Neural cell (in vitro differentiated cells): ENCODE results near the gene MAPRE3. TPM values are rescaled to one million over a fixed set of nuclear protein-coding genes. Genes with fewer than 3 reads are reported as not detected.

Experiments used
- H2AFZ ChIP-seq: fragments of 200-600, 300-800 bp; sonication (generic), shearing (Covaris generic); 2 replicates; pipeline ENCODE4 v1.6.0; 2014; ENCODE audit warnings: low read depth, mild to moderate bottlenecking, antibody characterized with exemption, low read length, moderate library complexity
- H3F3A ChIP-seq: fragments of 200-600 bp; shearing (Covaris generic); 2 replicates; pipeline ENCODE4 v1.6.1; 2016; ENCODE audit warnings: mild to moderate bottlenecking, moderate library complexity, mixed read lengths, antibody characterized with exemption, low read length; ENCODE audit not compliant: insufficient read depth, poor library complexity, severe bottlenecking
- H3K27ac ChIP-seq: fragments of 200-600, 300-800 bp; sonication (generic), shearing (Covaris generic); 2 replicates; pipeline ENCODE4 v1.5.1; 2014; ENCODE audit warnings: mild to moderate bottlenecking, low read length, moderate library complexity
- H3K27me3 ChIP-seq: fragments of 300-800, 200-600 bp; sonication (generic), shearing (Covaris generic); 2 replicates; pipeline ENCODE4 v1.6.0; 2014; ENCODE audit warnings: mild to moderate bottlenecking, low read depth, low read length, moderate library complexity; ENCODE audit not compliant: insufficient read depth
- H3K36me3 ChIP-seq: fragments of 300-800, 200-600 bp; sonication (generic), shearing (Covaris generic); 2 replicates; pipeline ENCODE4 v1.5.1; 2014; ENCODE audit warnings: mild to moderate bottlenecking, antibody characterized with exemption, low read length, moderate library complexity; ENCODE audit not compliant: insufficient read depth
- H3K4me2 ChIP-seq: fragments of 300-800, 200-600 bp; sonication (generic), shearing (Covaris generic); 2 replicates; pipeline ENCODE4 v1.6.0; 2014; ENCODE audit warnings: mild to moderate bottlenecking, low read length
- H3K4me3 ChIP-seq: fragments of 300-800, 200-600 bp; sonication (generic), shearing (Covaris generic); 2 replicates; pipeline ENCODE4 v1.5.1; 2014; ENCODE audit warnings: mild to moderate bottlenecking, low read length, moderate library complexity
- H3K79me2 ChIP-seq: fragments of 200-600 bp; shearing (Covaris generic); replicated peaks from 2 replicates; pipeline ENCODE4 v1.6.0; 2014; ENCODE audit warnings: mild to moderate bottlenecking, low read length, moderate library complexity; ENCODE audit not compliant: insufficient read depth
- H3K9ac ChIP-seq: fragments of 300-800, 200-600 bp; sonication (generic), shearing (Covaris generic); 2 replicates; pipeline ENCODE4 v1.6.1; 2016; ENCODE audit warnings: mild to moderate bottlenecking, low read length, mixed read lengths
- H3K9me2 ChIP-seq: fragments of 200-600 bp; shearing (Covaris generic); 2 replicates; pipeline ENCODE4 v1.6.1; 2016; ENCODE audit warnings: mild to moderate bottlenecking, low read length, mixed read lengths; ENCODE audit not compliant: insufficient read depth
- H3K9me3 ChIP-seq: fragments of 200-600, 300-800 bp; sonication (generic), shearing (Covaris generic); 2 replicates; pipeline ENCODE4 v1.6.1; 2016; ENCODE audit warnings: mild to moderate bottlenecking, mixed run types, low read length, moderate library complexity, mixed read lengths
- H4K20me1 ChIP-seq: fragments of 200-600 bp; shearing (Covaris generic); 2 replicates; pipeline ENCODE4 v1.6.1; 2016; ENCODE audit warnings: mild to moderate bottlenecking, mixed run types; ENCODE audit not compliant: insufficient read depth
- CTCF ChIP-seq: fragments of 450-650 bp; IDR thresholded peaks from 2 replicates; pipeline ENCODE4 v1.5.1; 2014; ENCODE audit warnings: antibody characterized with exemption, mild to moderate bottlenecking, moderate library complexity; ENCODE audit not compliant: poor library complexity, severe bottlenecking
- EP300 ChIP-seq: fragments of 450-650 bp; conservative IDR thresholded peaks from 2 replicates; pipeline ENCODE4 v1.6.1; 2014; ENCODE audit warnings: antibody characterized with exemption, mild to moderate bottlenecking, moderate library complexity; ENCODE audit not compliant: poor library complexity, severe bottlenecking
- EZH2 ChIP-seq: fragments of 200-600, 300-800 bp; shearing (Covaris generic), sonication (generic); IDR thresholded peaks from 2 replicates; pipeline ENCODE4 v1.6.1; 2014; ENCODE audit warnings: antibody characterized with exemption, low read length, borderline replicate concordance, mild to moderate bottlenecking; ENCODE audit not compliant: insufficient read depth, poor library complexity, severe bottlenecking
- MXI1 ChIP-seq: fragments of 450-650 bp; conservative IDR thresholded peaks from 2 replicates; pipeline ENCODE4 v1.6.1; 2014; ENCODE audit warnings: antibody characterized with exemption, mild to moderate bottlenecking; ENCODE audit not compliant: poor library complexity, severe bottlenecking
- POLR2AphosphoS5 ChIP-seq: IDR thresholded peaks from 2 replicates; pipeline ENCODE4 v1.6.1; 2012
- RAD21 ChIP-seq: fragments of 450-650 bp; conservative IDR thresholded peaks from 2 replicates; pipeline ENCODE4 v1.6.1; 2014; ENCODE audit warnings: antibody characterized with exemption, mild to moderate bottlenecking, moderate library complexity
- REST ChIP-seq: IDR thresholded peaks from 2 replicates; pipeline ENCODE4 v1.6.1; 2012; ENCODE audit warnings: borderline replicate concordance
- SMC3 ChIP-seq: fragments of 450-650 bp; conservative IDR thresholded peaks from 2 replicates; pipeline ENCODE4 v1.6.1; 2014; ENCODE audit warnings: antibody characterized with exemption, mild to moderate bottlenecking, moderate library complexity; ENCODE audit not compliant: poor library complexity
- TAF1 ChIP-seq: IDR thresholded peaks from 2 replicates; pipeline ENCODE4 v1.6.1; 2012; ENCODE audit warnings: low read depth
- polyA plus RNA-seq: library from polyadenylated mRNA; depleted of rRNA; stranded (reverse); fragments of >200 nt; gene quantifications from 2 replicates; pipeline ENCODE4 v1.2.3, GENCODE V29; 2014

MAPRE3 gene
- polyA plus RNA-seq, 1 donor from 2014 or later: 69.2 TPM

- no peaks in the 10 kb centered on the region for H3K9me2 ChIP-seq
- no peak overlapping the region for H3K27ac ChIP-seq
- no peaks in the 10 kb centered on the region for H3K9me3 ChIP-seq
- no peaks in the 10 kb centered on the region for H4K20me1 ChIP-seq
- H2AFZ ChIP-seq: no peak overlapping the region
- H3K79me2 ChIP-seq: no peaks in the 10 kb centered on the region
- no peaks in the 10 kb centered on the region for H3K27me3 ChIP-seq
- no peak overlapping the region for H3K4me3 ChIP-seq
- H3F3A ChIP-seq: no peaks in the 10 kb centered on the region
- TF ChIP-seq MXI1 (no peak), TAF1 (no peak)
- no peaks in the 10 kb centered on the region for H3K36me3 ChIP-seq
- no peak overlapping the region for H3K4me2 ChIP-seq
- no peak overlapping the region for H3K9ac ChIP-seq
These were observed 43.3 kb downstream of the MAPRE3 start for GRCh38 chr2:27013738-27014137.

- no peaks in the 10 kb centered on the region for H3K9me3 ChIP-seq
- no peak overlapping the region for H3K9ac ChIP-seq
- H3K27me3 ChIP-seq: no peaks in the 10 kb centered on the region
- no peak overlapping the region for H2AFZ ChIP-seq
- no peaks in the 10 kb centered on the region for H3K9me2 ChIP-seq
- no peaks in the 10 kb centered on the region for H3K36me3 ChIP-seq
- H3K27ac ChIP-seq: no peak overlapping the region
- H4K20me1 ChIP-seq: no peaks in the 10 kb centered on the region
- TF ChIP-seq EZH2: no peak
- no peak for TF ChIP-seq SMC3
- TF ChIP-seq CTCF: no peak
- TF ChIP-seq REST: no peak
- no peak for TF ChIP-seq MXI1
- TF ChIP-seq RAD21: no peak
- no peak for TF ChIP-seq TAF1
- no peak for TF ChIP-seq POLR2AphosphoS5
- TF ChIP-seq EP300: no peak
- H3K79me2 ChIP-seq: no peaks in the 10 kb centered on the region
- H3K4me3 ChIP-seq: no peak overlapping the region
- no peak overlapping the region for H3K4me2 ChIP-seq
- no peaks in the 10 kb centered on the region for H3F3A ChIP-seq
These were observed 44.5 kb downstream of the MAPRE3 start for GRCh38 chr2:27014771-27015433.
